ENCODE data around the gene EVL.
"Not testable (repeated sequence)": the region's sequence is repeated elsewhere in the genome, so short reads cannot be mapped to it uniquely, and the experiment has no call there.

The EVL gene

DNA sequence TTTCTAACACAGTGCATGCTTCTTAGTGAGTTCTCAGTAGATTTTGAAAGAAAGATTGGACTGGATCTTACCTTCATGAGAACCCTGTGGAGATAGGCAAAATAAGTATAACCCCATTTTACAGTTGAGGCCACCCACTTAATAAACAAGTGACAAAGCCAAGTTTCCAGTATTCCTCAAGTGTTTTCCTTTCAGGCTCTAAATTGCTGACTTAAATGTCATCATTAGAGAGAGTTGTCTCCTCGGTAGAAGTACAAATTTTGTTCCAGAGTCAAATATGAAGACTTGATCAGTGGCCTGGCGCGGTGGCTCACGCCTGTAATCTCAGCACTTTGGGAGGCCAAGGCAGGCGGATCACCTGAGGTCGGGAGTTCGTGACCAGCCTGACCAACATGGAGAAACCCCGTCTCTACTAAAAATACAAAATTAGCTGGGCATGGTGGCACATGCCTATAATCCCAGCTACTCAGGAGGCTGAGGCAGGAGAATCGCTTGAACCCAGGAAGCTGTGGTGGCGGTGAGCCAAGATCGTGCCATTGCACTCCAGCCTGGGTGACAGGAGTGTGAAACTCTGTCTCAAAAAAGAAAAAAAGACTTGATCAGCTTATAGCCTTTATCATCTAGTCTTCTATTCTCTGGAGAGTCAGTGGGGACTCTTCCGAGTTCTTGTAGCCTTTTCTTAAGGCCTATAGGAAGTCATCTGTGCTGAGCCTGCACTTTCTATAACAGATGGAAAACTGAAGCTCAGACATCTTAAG is 708 bp upstream of the EVL start:
- DNase-seq (ENCODE audit: extremely low read depth in 1 of 2, low read depth in 1 of 2), result not testable (repeated sequence)

DNA sequence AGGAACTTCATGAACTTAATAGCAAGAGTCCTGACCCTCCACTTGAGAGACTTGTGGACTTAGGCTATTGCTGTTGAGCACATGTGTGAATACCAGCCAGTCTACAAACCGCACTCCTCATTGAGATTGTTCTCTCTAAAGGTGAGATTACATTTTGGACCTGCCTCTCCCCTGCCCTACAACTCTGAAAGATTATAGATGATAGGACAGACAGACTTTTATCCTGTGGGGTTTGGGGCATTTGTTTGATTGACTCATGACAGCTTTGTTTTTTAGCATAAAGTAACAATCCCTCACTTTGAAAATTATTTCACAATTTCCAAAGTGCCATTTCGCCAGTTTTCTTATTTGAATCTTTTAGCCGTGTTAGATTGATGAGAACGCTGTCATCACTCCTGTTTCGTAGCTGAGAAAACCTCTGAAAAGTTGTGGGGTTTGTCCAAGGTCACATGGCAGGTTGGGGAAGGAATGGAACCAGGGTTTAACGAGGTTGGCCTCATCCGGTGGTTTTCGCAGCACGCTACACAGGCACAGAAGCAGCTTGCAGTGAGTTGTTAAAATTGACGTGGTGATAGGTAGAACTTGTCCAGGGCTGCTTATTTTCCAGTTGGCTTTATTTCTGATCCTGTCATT is 836 bp downstream of the EVL start:
- DNase-seq (ENCODE audit: extremely low read depth in 1 of 2, low read depth in 1 of 2), result peak in 1 of 2 donors; percentile 86

DNA sequence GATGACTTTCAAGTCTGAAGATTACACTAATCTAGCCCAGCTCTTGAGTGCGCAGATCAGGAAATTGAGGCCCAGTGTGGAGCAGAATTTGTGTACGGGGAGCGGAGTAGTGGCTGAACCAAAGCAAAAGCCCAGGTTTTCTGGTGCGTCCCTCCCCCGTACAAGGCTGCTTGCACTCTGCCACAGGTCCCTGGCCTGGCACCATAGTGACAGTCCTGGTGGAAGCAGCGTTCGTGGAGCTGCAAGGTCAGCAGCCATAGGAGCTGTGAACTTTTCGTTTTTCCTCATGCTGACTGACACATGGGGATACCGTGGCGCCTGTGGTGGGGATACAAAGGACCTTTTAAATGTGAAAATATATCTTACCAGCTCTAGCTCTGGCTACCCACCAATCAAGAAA is 1.7 kb downstream of the EVL start:
- no peak for DNase-seq (ENCODE audit: extremely low read depth in 1 of 2, low read depth in 1 of 2)

DNA sequence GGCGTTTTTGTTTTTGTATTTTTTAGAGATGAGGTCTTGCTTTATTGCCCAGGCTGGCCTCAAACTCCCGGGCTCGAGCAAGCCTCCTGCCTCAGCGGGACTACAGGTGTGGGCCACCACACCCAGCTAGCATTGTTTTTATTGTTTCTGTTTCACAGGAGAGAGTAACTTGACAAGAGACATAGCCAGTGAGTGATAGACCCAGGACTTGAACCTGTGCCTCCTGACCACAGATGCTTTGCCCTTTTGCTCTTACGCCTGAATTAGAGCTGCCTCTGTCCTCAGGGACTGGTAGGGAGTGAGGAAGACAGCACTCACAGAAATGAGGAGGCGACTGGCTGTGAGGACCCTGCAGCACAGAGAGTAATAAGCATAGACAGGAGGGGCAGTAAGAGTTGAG is 2.3 kb downstream of the EVL start:
- DNase-seq (ENCODE audit: extremely low read depth in 1 of 2, low read depth in 1 of 2), result no peak

DNA sequence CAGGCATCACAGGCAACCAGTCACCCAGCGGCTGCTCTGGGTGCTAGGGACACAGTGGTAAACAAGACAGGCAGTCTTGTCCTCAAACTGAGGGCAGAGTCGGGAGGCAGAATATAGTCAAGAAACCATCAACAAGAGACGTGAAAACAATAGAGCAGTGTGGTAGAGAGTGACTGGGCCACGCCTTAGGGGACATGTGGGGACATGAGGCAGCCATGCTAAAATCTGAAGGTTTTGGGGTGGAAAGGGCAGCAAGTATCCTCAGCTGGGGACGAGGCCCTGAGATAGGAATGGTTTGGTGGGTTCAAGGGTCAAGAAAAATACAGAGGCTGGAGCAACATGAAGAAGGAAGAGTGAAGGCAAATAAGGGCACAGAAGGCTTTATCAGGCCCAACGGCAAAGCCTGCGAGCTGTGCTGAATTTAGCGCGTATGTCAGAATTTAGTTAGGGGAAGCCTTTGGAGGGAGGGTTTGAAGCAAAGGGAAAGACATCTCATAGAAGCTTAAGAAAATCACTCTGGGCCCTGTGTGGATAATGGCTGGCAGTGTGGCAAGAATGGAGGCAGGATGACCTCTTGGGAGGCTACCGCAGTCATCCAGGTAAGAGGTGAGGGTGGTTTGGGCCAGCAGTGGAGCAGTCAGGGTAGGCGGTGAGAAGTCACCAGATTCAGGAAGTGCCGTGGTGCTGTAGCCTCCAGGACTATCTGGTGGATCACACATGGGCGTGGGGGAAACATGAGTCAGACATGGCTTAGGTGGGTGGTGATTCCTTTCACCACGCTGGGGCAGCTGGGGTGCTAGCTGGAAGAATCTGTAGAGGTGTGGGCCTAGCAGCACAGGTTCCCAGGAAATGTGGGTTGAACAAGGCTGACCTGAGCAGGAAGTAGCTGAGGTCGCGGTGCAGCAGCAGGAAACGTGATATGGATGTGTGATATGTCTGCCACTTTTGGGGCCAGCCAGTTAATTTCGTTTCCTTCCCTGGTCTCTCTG is 3.0 kb downstream of the EVL start:
- DNase-seq (ENCODE audit: extremely low read depth in 1 of 2, low read depth in 1 of 2), result peak; percentile 83 to 94

DNA sequence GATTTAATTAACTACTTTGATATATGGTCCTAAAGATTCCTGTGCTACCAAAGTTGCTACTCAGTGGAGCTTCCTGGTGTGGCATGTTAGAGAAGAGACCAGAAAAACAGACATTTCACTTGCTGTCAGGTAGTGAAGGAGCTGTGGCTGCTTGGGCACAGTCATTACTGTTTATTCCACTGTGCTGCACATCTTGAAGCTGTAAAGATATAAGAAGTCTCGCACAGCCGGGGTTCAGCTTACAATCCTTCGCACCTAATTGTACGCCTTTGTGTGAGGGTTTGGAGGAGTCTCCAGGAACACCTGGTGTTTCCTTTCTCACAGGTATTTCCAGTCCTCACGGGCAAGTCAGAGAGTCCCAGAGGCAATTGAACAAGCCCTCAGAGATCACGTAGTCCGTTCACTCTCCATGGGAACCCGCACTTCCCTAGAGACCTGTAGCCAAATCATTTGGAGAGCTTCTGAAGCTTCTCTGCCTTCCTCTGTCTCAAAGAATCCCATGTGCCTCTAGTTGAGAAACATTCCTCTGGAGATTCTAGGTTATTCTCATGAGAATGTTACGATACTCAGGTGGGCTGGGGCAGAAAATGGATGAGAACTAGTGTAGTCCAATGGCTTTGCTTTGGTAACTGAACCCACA is 4.1 kb downstream of the EVL start:
- DNase-seq (ENCODE audit: extremely low read depth in 1 of 2, low read depth in 1 of 2), result no peak

DNA sequence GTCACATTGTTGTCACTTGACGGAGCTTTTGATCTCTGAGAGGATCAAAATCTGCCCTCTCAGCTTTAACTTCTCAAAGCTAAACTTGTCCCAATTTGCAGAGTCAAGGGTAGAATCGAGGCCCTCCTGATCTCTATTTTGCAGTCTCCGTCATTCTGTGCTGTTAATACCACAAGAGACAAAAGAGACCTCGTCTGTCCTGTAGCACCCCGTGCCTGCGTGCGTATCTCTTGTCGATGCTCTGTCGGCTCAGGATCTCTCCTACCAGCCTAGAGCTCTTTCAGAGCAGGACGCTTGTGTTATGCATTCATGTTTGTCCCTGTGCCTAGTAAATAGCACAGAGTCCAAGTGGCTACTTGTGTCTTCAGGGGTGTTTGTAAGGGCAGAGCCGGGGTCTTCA is 5.1 kb downstream of the EVL start:
- no peak for DNase-seq (ENCODE audit: extremely low read depth in 1 of 2, low read depth in 1 of 2)

DNA sequence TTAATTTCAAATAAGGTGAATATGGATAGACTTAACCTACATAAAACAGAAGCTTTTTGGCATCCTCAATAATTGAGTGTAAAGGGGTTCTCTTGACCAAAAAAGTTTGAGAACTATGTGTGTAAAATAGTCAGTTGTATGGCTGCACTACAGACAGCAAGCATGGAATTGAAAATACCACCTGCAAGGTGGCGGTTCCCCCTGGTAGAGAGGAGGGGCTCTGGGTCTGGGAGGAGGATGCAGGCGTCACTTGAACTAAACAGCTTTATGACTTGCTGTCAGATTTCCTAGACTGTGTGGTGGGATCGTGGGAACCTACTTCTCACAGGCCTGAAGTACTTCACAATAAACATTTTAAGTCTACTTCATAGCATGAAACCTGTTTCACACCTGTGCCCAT is 6.3 kb downstream of the EVL start:
- no peak for DNase-seq (ENCODE audit: extremely low read depth in 1 of 2, low read depth in 1 of 2)

DNA sequence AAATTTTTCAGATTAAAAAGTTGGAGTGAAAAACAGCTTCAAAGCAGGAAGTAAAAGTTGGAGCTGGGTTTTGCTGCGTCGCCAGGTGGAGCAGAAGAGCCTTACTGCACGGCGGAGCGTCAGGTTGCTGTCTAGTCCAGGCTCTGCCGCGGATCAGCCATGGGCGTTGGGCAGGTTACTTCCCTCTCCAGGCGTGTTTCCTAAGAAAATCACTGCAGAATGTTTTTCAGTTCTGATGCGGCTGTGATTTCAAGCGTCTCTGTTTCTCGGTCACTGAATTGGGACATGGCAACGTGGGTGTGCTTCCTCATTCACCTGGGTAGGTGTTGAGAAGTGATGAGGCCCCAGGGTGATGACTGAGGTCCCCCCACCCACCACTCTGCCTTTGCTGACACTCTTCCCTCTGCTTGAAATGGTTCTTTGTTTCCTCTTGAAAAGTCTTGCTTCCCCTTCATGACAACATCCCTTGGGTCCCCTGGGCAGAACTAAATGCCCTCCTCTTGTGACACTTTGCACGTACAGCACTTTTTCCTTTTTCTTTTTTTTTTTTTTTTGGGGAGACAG is 7.6 kb downstream of the EVL start:
- DNase-seq (ENCODE audit: extremely low read depth in 1 of 2, low read depth in 1 of 2), result no peak

DNA sequence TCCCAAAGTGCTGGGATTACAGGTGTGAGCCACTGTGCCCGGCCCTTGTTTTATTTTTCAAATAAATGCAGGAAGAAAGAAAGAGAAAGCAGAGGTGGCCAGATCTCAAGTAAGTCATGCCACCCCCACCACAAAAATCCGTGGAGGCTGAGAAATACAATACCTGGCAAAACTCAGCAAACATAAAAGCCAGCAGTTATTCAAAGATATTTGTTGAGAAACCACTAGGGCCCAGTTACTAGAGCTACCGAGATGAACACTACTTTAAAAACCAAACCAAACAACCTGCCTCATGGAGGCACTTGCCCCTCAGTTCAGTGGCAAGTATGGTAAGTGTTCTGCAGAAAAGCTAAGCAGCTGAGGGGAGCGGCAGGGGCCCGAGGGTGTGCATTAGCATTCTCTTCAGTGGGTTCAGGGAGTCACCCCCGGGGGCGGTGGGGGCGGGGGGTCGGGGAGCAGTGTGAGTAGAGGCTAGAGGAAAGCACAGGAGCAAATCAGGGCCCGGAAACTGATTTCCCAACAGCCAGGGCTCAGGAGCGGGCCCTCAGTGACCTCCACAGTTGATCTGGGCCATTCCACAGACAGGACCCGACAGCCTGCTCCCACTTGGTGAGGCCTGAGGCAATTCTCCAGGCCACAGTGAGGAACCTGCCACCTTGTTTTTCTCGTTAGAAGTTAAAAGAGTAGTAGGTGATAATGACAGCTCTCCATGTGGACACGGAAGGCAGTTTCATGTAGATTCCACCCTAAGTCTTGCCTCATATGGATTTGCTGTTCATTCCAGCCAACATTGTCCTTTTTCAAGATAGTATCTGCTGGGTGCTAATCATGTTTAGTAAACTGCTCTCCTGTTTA is 8.6 kb downstream of the EVL start:
- no peak for DNase-seq (ENCODE audit: extremely low read depth in 1 of 2, low read depth in 1 of 2)

DNA sequence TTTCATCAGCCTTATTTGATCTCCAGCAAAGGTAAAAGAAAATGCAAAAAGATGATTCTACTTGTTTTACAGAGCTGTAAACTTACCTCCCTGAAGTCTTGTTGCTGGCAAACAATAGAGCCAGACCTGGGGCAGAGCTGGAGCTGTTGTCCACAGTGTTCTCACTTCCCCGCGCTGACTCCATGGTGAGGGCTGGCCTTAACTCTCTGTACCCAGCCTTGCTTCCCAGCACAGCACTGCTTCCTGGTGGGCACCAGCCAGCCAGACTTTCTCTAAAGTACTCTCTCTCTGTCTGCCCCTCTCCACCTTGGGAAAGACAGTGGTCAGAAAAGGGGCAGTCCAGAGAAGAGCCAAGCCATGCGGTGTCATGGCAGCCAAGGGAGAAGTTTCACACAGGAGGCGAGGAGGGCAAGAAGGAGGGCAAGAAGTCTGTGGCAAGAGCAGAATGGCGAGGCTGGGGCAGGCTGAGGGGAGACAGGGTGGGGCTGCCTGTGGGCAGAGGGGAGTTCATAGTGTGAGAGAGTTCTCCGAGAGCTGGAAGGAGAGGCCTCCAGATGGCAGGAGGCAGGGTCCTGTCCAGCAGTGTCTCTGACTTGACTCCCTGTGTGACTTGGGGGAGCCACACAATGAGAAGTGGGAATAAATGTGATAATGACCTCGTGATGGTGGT is 9.3 kb downstream of the EVL start:
- DNase-seq (ENCODE audit: extremely low read depth in 1 of 2, low read depth in 1 of 2), result no peak

DNA sequence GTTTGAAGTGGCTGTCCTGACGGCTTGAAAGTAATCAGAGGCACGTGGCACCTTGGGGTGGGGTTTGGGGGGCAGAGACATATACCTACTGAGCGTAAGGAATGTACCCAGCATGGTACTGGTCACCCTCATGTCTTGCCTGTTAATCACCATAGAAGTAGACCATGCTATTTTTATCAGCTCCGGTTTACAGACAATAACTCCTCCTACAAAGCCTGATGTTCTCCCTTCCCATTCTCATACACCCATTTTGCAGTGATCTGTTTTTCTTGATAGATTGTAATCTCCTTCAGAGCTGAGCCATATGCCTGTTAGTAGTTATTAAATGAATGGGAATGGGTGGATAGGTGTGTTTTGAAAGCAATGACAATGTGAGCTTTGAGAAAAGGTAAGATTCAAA is 10.5 kb downstream of the EVL start:
- no peak for DNase-seq (ENCODE audit: extremely low read depth in 1 of 2, low read depth in 1 of 2)

DNA sequence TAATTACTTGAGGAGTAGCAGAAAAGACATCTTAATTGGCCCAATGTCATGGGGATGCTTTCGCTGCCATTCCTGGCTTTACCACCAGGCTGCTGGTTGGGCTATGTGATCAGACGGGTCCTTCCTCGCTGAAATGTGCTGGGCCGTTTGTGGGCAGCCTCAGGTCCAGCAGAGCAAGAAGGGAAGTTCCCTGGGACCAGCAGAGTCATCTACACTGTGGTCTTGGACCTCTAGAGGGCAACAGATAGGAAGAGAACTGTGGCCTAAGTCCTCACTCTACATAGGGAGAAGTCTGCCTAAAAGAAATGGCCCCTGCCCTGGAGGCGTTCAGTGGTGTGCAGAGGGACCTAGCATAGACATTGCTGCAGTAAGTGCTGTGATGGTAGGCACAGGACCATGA is 10.9 kb downstream of the EVL start:
- no peak for DNase-seq (ENCODE audit: extremely low read depth in 1 of 2, low read depth in 1 of 2)

DNA sequence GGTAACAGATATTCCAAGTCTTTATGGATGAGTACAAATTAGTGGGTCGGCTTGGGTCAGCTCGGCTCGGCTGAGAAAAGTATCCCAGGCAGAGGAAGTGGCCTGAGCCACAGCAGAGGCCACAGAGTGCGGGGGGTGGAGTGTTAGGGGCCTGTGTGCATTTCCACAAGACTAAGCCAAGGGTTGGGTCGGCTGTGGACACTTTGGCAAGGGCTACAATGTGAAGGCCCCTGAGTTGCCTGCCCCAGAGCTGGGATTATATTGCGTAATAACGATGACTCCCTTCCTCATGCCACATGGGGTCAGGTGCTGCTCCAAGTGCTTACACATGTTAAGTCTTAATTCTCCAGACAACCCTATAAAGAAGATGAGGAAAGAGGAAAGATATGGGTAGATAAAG is 11.4 kb downstream of the EVL start:
- DNase-seq (ENCODE audit: extremely low read depth in 1 of 2, low read depth in 1 of 2), result no peak

DNA sequence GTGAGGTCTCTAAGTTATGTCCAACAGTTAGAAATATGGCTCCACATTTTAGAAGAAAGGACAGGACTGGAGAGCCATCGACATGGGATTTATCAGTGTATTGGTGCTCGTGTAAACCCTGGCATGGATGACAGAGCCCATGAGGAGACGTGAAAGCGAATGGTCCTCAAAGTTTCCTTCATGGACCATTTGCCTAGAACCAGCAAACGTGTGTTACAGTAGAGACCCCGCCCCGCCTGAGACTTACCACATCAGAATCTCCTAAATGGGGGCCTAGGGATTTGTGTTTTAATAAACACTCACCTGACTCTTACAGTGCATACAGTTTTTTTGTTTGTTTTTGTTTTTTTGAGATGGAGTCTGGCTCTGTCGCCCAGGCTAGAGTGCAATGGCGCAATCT is 12.2 kb downstream of the EVL start:
- DNase-seq (ENCODE audit: extremely low read depth in 1 of 2, low read depth in 1 of 2), result no peak

DNA sequence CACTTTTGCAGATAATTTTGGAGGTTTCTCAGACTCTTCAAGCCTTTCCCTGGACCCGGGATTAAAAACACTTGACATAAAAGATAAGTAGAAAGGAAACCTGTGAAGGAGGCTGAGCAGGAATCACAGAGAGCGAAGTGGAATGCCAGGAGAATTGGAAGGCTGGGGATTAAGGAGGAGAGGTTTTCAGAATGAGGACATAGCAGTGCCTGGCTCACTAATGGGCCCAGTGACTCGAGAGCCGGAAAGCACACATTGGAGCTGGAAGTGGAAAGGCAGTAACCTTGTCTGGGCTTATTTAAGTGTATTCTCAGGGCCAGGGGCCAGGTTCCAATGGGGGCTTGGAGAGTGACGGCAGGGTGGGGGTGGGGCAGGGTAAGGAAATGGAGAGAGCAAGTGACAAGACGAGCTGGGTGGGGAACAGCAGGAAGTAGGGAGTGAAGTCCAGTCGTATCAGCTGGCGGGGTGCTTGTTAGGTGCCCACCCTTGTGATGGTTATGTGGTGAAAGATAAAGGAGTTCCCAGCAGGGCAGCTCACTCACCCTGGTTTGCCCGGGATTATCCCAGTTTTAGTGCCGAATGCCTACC is 13.1 kb downstream of the EVL start:
- DNase-seq (ENCODE audit: extremely low read depth in 1 of 2, low read depth in 1 of 2), result no peak

DNA sequence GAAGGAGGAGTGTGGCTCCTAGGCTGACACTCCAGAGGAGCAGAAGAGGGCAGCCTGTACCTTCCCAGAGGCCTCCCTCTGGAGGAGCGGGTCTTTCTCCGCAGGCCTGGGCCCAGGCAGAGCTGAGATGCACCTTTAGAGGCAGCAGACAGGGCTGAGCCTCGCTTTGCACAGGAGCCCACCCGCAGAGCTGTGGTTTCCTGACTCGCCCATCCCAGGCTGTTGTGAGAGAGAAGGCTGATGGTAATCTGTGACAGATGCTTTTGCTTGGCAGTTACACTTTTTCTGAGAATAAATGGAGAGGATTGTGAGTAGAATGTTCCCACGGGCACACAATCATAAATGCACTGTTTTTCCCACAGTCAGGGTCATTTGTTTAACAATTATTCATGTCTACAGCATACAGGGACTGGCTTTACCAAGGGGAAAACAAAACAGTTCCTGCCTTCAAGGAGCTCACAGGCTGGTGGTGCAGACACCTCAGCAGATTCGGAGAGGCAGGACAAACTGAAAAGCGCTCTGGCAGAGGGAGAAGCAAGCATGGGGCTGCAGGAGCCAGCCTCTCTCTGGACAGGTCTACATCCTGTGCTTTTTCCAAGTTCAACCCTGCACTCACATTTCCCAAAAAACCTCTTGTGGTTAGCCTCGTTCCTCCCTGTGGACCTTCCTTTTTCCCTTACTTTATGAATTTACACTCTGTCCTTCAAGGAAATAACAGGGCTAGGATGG is 13.9 kb downstream of the EVL start:
- peak; percentile 67 to 85 for DNase-seq (ENCODE audit: extremely low read depth in 1 of 2, low read depth in 1 of 2)

DNA sequence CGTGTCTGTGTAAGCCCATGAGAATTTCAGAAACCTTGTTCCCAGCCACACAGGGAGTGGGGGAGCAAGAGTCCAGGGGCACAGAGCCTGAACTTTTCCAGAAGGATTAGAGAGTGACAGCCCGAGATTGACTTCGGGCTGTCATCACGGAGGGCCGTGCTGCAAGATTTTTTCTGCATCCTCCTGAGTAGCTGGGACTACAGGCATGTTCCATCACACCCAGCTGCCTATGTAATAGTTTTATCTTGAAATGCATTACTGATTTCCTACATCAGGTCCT is 14.4 kb downstream of the EVL start:
- no peak for DNase-seq (ENCODE audit: extremely low read depth in 1 of 2, low read depth in 1 of 2)

DNA sequence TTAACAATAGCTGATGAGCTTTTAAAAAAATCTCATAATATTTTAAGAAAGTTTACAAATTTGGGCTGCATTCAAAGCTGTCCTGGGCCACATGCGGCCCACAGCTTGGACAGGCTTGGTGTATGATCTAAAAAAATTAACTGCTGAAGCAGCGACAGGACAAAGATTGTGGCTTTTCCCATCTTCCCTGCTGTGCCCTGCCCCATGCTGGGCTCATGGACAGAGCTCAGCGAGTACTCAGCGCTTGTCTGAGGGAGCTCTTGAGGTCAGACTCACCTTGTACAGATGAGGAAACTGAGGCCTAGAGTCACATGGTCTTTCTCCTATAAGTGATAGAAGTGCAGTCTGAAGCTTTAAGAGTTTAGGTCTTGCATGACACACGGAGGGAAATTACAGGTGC is 15.0 kb downstream of the EVL start:
- no peak for DNase-seq (ENCODE audit: extremely low read depth in 1 of 2, low read depth in 1 of 2)
